M059J (cell line): Measurements from ENCODE around the gene EP400. TPM values are rescaled to one million over a fixed set of nuclear protein-coding genes. Genes with fewer than 3 reads are reported as not detected.

Experiments
- DNase-seq: peaks from one replicate; pipeline ENCODE4 v3.0.0-alpha.2; 2012; ENCODE audit warnings: low read depth
- total RNA-seq: library from RNA; depleted of rRNA; stranded (reverse); fragments of >200 nt; shearing (Covaris generic); gene quantifications from 2 replicates; pipeline ENCODE4 v1.2.3, GENCODE V29; 2014

The EP400 gene
- total RNA-seq, 1 experiment from 2014 or later, result 8.0 TPM

DNA sequence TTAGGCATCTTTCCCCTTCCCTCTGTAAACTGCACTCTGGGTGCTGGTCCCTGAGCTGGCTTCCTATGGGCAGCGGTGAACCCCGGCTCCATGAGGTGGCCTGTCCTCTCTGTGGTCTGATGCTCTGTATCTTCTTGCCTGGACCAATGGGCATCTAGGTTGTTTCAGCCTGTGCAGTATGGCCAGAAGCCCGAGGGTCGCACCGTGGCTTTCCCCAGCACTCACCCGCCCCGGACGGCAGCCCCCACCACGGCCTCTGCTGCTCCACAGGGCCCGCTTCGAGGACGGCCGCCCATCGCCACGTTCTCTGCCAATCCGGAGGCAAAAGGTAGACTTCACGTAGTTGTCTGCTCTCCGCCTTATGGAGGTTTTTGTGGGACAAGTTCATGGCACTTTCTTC, 70.1 kb downstream of the EP400 start:
- no peak for DNase-seq

DNA sequence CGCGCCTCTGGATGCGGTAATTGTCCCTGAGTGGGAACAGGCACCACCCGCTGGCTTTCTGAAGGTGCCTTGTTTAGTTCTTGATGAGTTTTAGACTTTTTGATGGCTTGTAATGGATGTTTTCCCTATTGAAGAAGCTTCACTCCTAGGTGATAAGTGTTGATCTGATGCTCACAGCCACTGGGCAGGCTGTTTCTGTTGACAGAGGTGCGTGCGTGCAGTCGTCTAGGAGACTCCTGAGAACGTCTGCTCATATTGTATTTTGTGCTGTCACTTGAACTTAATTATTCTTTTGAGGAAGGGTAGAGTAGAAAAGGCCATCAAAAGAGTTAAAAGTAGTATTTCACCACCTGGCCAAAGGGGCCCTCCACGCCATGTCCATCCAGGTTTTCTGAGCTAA, 70.5 kb downstream of the EP400 start:
- DNase-seq, result no peak

DNA sequence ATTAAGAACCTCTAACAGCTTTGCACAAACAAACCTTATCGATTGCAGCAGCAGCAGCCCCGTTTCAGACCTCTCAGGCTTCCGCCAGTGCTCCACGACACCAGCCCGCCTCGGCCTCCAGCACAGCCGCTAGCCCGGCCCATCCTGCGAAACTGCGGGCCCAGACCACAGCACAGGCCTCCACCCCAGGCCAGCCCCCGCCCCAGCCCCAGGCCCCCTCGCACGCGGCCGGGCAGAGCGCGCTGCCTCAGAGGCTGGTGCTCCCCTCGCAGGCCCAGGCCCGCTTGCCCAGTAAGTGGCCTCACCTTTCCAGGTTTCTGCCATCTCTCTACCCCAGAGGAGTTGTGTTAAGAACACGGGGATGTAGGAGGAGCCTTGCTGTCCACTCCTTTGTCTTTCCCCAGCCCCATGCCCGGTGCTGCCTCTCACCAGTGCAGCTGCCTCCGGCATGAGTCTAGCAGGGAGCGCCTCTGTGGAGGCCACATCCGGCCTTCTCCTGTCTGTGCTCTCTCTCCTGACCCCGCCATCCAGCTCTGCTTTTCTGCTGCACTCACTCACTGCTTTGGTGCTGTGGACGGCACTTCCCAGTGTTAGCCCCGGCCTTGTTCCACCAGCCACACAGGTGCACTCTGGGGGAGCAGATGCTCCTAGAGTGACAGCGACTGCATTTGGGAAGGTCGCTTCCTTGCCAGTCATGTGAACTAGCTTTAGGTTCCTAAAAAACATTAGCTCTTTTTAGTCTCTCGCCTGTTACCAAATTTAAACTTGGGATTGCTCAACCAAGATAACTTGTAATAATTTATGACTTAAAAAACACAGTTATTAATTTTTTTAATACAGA, 71.5 kb downstream of the EP400 start:
- no peak for DNase-seq

DNA sequence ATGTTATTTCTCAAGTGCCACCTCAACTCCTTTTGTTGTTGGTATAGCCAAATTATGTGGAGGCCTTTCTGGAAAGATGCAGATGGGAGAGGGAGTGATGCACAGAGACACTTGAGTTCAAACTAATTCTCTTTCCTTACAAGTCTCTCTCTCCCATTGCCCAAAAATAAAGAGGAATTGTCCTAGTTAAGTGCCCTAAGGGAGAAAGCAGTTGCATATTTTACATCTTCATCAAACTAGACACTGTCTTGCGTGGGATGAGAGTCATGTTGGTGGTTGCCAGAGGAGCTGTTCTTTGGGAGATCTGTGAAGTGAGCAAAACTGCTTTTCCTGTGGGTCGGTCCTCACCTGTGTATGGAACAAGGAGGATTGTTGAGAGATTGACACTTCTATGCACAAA, 72.2 kb downstream of the EP400 start:
- no peak for DNase-seq

DNA sequence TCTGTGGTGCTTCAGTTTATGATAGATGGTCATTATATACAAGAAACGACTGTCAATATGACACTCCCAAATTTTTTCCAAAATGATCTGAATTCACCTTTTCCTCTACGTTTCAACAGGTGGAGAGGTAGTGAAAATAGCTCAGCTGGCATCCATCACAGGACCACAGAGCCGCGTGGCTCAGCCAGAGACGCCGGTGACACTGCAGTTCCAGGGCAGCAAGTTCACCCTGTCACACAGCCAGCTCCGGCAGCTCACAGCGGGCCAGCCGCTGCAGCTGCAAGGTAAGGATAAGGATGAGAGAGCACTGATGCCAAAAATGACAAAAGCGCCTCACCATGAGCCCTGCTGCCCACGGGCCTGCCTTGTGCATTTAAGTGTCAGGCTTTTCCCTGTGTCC, 73.9 kb downstream of the EP400 start:
- no peak for DNase-seq

DNA sequence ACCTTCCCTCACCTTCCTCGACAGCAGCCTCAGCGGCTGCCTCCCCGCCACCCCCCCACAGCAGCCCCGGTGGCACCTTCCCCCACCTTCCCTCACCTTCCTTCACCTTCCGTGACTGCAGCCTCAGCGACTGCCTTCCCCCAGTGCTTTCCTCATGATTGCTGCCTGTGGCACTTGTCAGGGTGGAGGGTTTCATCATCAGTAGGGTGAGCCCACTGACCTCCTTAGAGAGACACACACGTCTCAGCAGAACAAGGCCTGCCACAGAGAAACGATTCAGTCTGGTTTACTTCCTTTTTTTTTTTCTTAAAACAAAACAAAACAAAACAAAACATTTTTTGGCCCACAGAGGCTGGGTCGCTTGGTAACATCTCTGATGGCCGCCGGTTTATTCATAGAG, 75.0 kb downstream of the EP400 start:
- no peak for DNase-seq

DNA sequence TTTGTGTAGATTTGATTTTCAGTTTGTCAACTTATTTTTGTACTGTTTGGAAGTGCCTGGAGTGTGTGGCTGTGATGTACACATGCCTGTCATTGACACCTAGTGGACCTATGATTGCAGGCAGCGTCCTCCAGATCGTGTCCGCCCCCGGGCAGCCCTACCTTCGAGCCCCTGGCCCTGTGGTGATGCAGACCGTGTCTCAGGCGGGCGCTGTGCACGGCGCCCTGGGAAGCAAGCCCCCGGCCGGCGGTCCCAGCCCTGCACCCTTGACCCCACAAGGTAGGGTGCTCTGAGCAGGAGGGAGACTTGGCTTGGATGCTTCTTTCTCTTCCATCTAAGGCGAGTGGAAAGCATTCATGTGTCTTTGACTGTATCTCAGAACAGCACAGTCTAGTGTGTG, 75.8 kb downstream of the EP400 start:
- no peak for DNase-seq

DNA sequence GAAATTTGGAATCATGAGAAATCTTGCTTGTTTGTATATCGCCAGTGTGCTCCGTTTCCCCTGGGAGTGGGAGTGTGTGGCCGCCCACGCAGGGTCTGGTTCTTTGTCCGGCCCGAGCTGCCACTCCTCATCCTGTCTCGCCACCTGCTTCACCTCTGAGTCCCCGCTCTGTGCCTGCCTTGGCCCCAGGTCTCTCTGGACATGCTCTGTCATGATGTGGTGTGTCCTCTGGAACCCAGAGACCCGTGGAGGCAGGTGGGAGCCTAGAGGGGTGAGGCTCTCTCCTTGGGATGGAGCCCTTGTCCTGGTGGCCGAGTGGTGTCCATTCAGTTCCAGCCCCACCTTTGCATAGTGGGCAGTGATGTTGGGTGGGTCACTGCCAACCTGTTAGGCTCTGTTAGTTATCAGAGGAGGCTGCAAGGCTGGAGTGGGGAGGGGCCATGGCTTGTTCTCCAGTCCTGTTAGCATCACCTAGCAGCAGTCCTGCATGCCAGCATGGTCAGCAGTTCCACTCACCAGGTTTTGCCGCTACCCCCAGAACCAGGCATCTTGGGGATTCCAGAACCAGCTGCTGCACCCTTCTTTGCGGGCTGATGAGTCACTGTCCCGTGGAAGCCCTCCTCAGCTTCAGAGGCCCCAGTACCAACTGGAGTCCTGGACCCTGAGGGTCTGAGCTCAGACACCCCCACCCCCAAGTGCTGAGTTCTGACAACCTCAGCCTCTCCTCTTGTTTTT, 76.5 kb downstream of the EP400 start:
- DNase-seq, result no peak

DNA sequence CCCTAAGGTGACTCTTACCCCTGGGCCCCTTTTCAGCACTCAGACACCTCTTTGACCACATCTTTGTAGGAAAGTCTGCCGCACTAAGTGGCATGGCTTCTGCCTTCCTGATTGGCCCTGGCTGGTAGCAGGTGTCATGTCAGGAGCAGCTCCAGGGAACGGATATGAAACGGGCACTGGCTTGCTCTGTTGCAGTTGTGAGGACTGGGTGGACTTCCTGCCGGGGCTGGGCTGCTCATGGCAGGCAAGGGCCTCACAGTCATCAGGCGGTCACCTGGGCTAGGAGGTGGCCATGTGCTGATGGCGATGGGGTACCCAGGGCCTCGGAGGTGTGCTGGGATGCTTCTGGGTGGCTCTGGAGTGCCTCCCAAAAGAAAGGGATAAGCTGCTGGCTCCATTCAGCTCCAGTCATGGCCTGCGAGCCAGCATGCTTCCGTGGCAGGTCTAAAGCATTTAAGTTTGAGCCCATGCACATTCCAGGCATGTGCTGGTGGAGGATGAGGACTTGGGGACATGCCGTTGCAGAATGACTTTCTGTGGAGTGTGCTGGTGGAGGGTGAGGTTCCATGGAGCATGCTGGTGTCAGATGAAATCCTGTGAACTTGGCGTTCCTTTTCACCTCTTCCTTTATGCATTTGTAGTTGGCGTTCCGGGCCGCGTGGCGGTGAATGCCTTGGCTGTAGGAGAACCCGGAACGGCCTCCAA, 77.2 kb downstream of the EP400 start:
- DNase-seq, result no peak

DNA sequence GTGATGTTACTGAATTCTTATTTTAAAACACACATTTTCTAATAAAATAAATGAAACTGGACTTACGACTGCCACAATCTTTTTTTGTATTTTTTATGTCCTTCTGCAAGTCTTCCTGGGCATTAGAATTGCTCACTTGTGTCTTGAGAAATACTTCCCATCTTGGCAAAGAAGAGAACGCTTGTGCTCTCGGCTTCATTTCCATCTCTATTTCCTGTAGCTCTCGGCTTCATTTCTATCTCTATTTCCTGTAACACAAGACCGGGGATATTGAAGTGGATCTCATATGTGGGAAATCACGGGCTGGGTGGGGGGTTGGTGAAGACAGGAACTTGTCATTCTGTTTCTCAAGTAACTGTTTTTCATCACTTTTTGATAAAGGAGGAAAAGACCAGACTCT, 77.9 kb downstream of the EP400 start:
- DNase-seq, result no peak

DNA sequence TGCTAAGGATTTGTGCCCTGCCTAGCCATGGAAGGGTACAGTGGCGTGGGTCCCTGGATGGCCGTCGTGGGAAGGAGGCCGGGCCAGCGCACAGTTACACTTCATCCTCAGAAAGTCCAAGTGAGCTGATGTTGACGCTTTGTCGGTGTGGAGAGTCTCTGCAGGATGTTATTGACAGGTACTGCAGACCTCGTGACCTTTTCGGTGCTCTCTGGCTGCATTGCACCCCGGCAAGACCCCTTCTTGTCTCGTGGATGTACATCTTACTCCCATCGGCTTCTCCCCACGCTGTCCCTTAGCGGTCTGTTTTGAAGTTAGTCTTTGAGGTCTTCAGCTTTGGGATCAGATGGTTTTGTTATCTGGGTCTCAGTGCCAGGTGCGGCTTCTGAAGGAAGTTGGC, 78.4 kb downstream of the EP400 start:
- DNase-seq, result no peak

DNA sequence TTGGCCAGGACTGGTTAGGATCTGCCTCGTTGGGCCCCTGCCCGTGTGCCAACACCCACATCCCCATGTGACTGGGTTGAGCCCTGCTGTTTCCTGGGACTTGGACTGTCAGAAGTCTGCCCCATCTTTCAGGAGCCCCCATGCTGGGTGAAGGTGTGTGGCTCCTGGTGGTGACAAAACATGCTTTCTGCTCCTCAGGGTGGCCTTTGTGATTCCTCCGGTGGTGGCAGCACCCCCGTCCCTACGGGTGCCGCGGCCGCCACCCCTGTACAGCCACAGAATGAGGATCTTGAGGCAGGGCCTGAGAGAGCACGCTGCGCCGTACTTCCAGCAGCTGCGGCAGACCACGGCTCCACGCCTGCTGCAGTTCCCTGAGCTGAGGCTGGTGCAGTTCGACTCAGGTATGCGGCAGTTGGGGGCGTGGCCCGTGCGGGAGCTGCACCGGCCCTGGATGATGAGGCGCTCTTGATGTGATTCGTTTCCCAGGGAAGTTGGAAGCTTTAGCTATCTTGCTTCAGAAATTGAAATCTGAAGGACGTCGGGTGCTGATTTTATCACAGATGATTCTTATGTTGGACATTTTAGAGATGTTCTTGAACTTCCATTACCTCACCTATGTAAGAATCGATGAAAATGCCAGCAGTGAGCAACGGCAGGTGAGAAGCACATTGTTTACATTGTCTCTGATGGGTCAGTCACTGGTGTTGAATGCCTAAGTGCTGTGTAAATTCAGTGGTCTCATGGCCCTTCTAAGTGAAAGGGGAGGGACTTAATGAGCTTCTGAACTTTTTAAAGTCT, 80.0 kb downstream of the EP400 start:
- DNase-seq, result no peak

DNA sequence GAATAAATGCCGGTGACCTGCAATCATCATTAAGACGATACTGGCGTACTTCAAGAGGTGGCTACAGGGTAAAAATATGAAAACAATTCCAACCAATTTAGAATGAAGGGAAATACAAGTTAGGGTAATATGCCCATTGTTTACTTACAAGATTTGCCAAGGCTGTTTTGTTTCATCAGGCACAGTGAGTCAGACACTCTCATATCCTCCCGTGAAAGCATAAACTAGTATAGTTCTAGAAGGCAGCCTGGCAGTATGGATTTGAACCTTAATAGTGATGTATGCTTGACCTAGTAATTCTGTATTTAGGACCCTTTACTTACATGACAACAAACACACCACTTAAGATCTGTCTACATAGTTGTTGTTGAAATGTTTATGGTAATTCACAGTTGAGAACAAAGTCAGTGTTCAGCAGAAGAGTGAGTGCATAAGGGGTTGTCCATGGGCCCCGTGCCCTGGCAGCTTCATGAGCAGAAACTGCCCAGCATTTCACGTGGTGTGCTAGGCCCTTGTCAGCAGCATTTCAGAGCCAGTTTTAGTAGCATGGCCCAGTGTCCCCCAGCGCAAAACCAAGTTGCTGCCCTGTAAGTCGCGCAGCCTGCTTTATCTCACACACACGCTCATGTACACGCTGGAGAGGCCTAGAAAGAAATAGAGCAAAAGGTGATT, 80.8 kb downstream of the EP400 start:
- DNase-seq, result peak; percentile 14

DNA sequence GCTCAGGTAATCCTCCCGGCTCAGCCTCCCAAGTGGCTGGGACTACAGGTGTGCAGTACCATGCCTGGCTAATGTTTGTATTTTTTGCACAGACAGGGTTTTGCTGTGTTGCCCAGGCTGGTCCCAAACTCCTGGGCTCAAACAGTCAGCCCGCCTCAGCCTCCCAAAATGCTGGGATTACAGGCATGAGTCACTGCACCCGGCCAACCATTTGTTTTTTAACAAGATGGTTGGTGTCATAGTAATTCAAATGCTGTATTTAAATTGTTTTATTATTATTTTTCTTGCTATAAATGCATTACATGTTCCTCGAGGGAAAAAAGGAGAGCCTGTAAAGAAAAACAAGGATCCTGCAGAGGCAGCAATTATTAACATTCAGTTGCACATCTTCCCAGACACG, 83.9 kb downstream of the EP400 start:
- no peak for DNase-seq

DNA sequence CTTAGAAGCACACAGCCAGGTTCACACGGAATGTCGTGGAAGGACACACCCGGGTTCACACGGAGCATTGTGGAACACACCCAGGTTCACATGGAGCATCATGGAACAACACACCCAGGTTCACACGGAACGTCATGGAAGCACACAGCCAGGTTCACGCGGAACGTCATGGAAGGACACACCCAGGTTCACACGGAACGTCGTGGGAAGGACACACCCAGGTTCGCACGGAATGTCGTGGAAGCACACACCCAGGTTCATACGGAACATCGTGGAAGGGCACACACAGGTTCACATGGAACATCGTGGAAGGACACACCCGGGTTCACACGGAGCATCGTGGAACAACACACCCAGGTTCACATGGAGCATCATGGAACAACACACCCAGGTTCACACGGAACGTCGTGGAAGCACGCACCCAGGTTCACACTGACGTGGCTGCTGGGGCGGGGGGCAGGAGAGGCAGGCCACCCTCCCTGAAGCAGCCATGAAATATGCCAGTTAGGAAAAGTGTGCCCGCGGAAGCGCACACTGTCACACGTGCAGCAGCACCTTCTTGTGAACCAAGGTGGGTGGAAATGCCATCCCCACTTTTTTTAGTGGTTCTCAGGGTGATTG, 86.4 kb downstream of the EP400 start:
- DNase-seq, result no peak

DNA sequence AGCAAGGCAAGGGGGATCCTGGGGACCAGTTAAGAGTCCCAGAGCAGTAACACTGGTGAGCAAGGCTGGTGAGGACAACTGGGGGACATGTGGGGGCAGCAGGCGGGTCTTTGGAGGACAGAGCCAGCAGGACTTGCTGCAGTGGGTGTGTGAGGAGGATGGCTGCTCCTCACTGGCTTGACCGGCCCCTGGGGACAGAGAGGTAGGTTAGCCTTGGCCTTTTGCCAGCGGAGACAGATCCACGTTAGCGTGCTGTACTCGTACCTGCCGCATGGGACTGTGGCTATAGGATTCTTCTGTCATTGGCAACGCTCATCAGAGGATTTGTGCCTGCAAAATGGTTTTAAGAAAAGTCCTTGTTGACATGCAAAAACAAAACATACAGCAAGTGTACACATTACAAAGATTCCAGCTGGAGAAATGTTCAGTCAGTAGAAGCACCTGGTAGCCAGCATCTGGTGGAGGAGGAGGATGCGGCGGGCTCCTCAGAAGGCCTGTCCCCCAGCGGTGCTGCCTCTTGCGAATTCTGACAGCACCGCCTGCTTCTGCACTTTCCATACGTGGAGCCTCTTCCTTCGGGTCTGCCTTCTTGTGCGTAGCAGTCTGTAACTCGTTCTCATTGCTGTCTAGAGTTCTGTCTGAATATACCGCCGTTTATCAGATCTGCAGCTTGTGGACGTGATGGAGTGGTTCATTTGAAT, 91.3 kb downstream of the EP400 start:
- no peak for DNase-seq

DNA sequence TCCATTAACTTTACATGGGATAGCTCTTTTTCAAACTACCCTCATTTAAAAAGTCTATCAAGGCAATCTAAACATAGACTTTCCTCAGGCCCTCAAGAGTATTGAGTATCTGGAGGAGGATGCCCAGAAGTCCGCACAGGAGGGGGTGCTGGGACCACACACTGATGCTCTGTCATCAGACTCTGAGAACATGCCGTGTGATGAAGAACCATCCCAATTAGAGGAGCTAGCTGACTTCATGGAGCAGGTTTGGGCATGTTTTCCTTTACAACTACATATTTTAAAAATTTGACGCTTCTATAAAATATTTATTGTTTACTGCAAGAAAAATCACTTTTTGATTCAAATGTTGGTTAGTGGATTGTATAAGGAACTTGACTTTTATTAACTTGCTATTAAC, 93.5 kb downstream of the EP400 start:
- DNase-seq, result no peak

DNA sequence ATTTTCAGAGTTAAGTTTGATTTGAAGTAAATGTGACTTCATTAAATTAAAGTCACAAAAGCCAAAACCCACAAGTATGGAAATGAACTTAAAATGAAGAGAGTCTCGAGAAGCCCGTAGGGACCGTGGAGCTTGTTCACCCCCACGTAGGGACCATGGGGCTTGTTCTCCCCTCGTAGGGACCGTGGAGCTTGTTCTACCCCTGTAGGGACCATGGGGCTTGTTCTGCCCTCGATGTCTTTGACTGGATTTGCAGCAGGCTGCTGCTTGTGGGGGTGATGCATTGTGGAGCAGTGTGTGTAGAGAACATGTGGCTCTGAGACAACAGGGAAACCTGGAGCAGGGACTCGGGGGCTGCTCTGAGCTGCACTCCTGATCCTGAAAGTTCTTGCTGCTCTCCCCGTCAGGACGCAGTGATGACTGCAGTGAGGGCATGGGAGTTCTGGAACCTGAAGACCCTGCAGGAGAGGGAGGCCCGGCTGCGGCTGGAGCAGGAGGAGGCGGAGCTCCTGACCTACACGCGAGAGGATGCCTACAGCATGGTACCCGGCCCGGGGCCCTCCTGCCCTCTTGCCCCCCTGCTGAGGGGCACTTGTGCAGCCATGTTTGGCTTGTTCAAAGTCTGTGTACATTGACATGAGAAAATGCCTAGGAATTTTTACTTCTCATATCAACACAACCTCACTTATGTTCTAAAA, 94.2 kb downstream of the EP400 start:
- no peak for DNase-seq

DNA sequence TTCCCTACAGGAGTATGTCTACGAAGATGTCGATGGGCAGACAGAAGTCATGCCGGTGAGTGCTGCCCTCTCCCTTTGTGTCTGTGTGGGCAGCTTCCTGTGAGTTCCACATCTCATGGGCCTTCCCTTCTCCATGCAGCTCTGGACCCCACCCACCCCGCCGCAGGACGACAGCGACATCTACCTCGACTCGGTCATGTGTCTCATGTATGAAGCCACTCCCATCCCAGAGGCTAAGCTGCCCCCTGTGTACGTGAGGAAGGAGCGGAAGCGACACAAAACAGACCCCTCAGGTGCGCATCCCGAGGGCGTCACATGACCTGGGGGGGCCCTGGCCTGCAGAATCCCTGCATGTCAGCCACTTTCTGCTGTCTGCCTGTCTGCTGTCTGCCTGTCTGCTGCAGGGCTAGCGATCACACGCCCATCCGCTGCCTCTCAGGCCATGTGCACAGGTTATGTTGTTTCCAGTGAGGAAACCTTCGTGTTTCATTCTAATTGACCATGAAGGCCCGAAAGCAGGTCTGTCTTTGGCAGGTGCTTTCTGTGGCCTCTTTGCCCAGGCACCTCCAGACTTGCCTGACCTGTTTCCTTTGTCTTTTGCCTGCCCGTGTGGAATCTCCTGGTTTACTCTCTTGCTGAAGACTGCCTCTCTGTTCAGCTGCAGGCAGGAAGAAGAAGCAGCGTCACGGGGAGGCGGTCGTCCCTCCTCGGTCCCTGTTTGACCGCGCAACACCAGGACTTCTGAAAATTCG, 95.1 kb downstream of the EP400 start:
- DNase-seq, result no peak
